RWPE2 (cell line): Measurements from ENCODE around the gene EFNB2.

Source experiments
- ATAC-seq: fragments of 200-7000 bp; cut with Tn5 transposase; 3 replicates; pipeline ENCODE4 v1.9.1; 2021; ENCODE audit warnings: low read depth
- DNase-seq: peaks from one replicate; pipeline ENCODE4 v3.0.0-alpha.2; 2020; ENCODE audit warnings: low spot score
- H3K27ac ChIP-seq: fragments of 450-650 bp; 2 replicates; pipeline ENCODE4 v1.5.1; 2017; ENCODE audit warnings: mild to moderate bottlenecking; ENCODE audit not compliant: poor library complexity, severe bottlenecking
- H3K27me3 ChIP-seq: fragments of 250-450 bp; sonication (Bioruptor Pico); 2 replicates; pipeline ENCODE4 v1.5.1; 2021; ENCODE audit warnings: mild to moderate bottlenecking, moderate library complexity; ENCODE audit not compliant: insufficient read depth, poor library complexity, severe bottlenecking
- H3K36me3 ChIP-seq: fragments of 250-450 bp; sonication (Bioruptor Pico); 2 replicates; pipeline ENCODE4 v1.5.1; 2020; ENCODE audit warnings: low read depth, mild to moderate bottlenecking, moderate library complexity
- H3K4me1 ChIP-seq: fragments of 250-450 bp; sonication (Bioruptor Pico); 2 replicates; pipeline ENCODE4 v1.5.1; 2021; ENCODE audit warnings: mild to moderate bottlenecking, moderate library complexity; ENCODE audit not compliant: insufficient read depth, poor library complexity, severe bottlenecking
- H3K4me3 ChIP-seq: fragments of 250-450 bp; sonication (Bioruptor Pico); 2 replicates; pipeline ENCODE4 v1.5.1; 2021; ENCODE audit warnings: mild to moderate bottlenecking, moderate library complexity; ENCODE audit not compliant: severe bottlenecking
- H3K9me3 ChIP-seq: fragments of 250-450 bp; sonication (Bioruptor Pico); 2 replicates; pipeline ENCODE4 v1.5.1; 2021; ENCODE audit warnings: mild to moderate bottlenecking, moderate library complexity; ENCODE audit not compliant: severe bottlenecking
- CTCF ChIP-seq: fragments of 450-650 bp; IDR thresholded peaks from one replicate; pipeline ENCODE4 v1.5.1; 2017; ENCODE audit warnings: mild to moderate bottlenecking, moderate library complexity; ENCODE audit not compliant: poor library complexity, severe bottlenecking

EFNB2 gene

GRCh38 chr13:106507560-106508274, 27.7 kb downstream of the EFNB2 start:
- no peak for TF ChIP-seq CTCF
- peaks cover 94% of the 10 kb centered on the region for H3K36me3 ChIP-seq
- H3K9me3 ChIP-seq: no peaks in the 10 kb centered on the region
- ATAC-seq (peak; percentile 89), DNase-seq (peak; percentile 84)
- no peaks in the 10 kb centered on the region for H3K27me3 ChIP-seq
- H3K4me3 ChIP-seq: no peak overlapping the region
- H3K27ac ChIP-seq: peak overlapping the region; percentile 88
- H3K4me1 ChIP-seq: peaks cover 34% of the 10 kb centered on the region

GRCh38 chr13:106506286-106506685, 29.2 kb downstream of the EFNB2 start:
- Histone ChIP-seq H3K27me3 (no peaks in the 10 kb centered on the region), H3K27ac (peak overlapping the region; percentile 88), H3K36me3 (peaks cover 93% of the 10 kb centered on the region), H3K4me3 (no peak overlapping the region), H3K4me1 (peaks cover 40% of the 10 kb centered on the region), H3K9me3 (no peaks in the 10 kb centered on the region)
- TF ChIP-seq CTCF: no peak
- ATAC-seq (no peak), DNase-seq (no peak)

- H3K4me3 ChIP-seq: no peak overlapping the region
- TF ChIP-seq CTCF: no peak
- H3K27ac ChIP-seq: no peak overlapping the region
- H3K9me3 ChIP-seq: no peaks in the 10 kb centered on the region
- DNase-seq: no peak
- H3K4me1 ChIP-seq: peaks cover 45% of the 10 kb centered on the region
- no peak for ATAC-seq
- peaks cover 93% of the 10 kb centered on the region for H3K36me3 ChIP-seq
- H3K27me3 ChIP-seq: no peaks in the 10 kb centered on the region
These were observed 29.7 kb downstream of the EFNB2 start for GRCh38 chr13:106505732-106506131.

GRCh38 chr13:106505295-106505694, 30.2 kb downstream of the EFNB2 start:
- Histone ChIP-seq H3K4me3 (no peak overlapping the region), H3K9me3 (no peaks in the 10 kb centered on the region), H3K27me3 (no peaks in the 10 kb centered on the region), H3K36me3 (peaks cover 93% of the 10 kb centered on the region), H3K4me1 (peaks cover 47% of the 10 kb centered on the region), H3K27ac (no peak overlapping the region)
- ATAC-seq (no peak), DNase-seq (no peak)
- TF ChIP-seq CTCF: no peak

GRCh38 chr13:106503730-106504453, 31.6 kb downstream of the EFNB2 start:
- Histone ChIP-seq H3K27ac (peak overlapping the region; percentile 20), H3K36me3 (peaks cover 93% of the 10 kb centered on the region), H3K4me3 (no peak overlapping the region), H3K4me1 (peaks cover 38% of the 10 kb centered on the region), H3K27me3 (no peaks in the 10 kb centered on the region), H3K9me3 (no peaks in the 10 kb centered on the region)
- DNase-seq: no peak
- TF ChIP-seq CTCF: no peak
- ATAC-seq: no peak
